Kidney (tissue), 14 donors: ENCODE measurements around the gene SYT1. TPM values are rescaled to one million over a fixed set of nuclear protein-coding genes. Genes with fewer than 3 reads are reported as not detected.

Source experiments
- DNase-seq, 5 donors: peaks; one replicate each; pipeline ENCODE4 v3.0.0-alpha.2; 2013 to 2020
- FAIRE-seq: peaks from 2 replicates; lab custom pipeline; 2012; peaks lifted over from hg19 to GRCh38; lab: Jason Lieb, UNC
- H3K27ac ChIP-seq, 2 donors: one replicate each; pipeline ENCODE4 v1.7.0; 2013; ENCODE audit warnings: low read depth in 2 of 2, low read length in 2 of 2, inconsistent platforms in 1 of 2
- H3K27me3 ChIP-seq: one replicate; pipeline ENCODE4 v1.7.1; 2013; ENCODE audit warnings: low read length, inconsistent platforms; ENCODE audit not compliant: control insufficient read depth, insufficient read depth
- H3K36me3 ChIP-seq, 3 donors: one replicate each; pipeline versions ENCODE4 v1.7.0 to v1.7.1; 2013; ENCODE audit warnings: low read length in 3 of 3, control low read depth in 1 of 3, inconsistent platforms in 1 of 3; ENCODE audit not compliant: insufficient read depth in 3 of 3, control insufficient read depth in 2 of 3
- H3K4me1 ChIP-seq, 3 donors: one replicate each; pipeline versions ENCODE4 v1.7.0 to v1.7.1; 2013; ENCODE audit warnings: low read length in 3 of 3, inconsistent platforms in 1 of 3, low read depth in 1 of 3; ENCODE audit not compliant: control insufficient read depth in 2 of 3, insufficient read depth in 2 of 3
- H3K4me3 ChIP-seq, 3 donors: one replicate each; pipeline versions ENCODE4 v1.7.0 to v1.8.1; 2013; ENCODE audit warnings: low read length in 3 of 3, control low read depth in 1 of 3, inconsistent platforms in 1 of 3
- H3K9ac ChIP-seq, 3 donors: one replicate each; pipeline versions ENCODE4 v1.7.0 to v1.7.1; 2013; ENCODE audit warnings: low read length in 3 of 3, control low read depth in 1 of 3, inconsistent platforms in 1 of 3
- H3K9me3 ChIP-seq, 3 donors: one replicate each; pipeline versions ENCODE4 v1.7.0 to v1.7.1; 2013; ENCODE audit warnings: low read length in 3 of 3, control low read depth in 1 of 3, inconsistent platforms in 1 of 3; ENCODE audit not compliant: control insufficient read depth in 2 of 3, insufficient read depth in 1 of 3
- intact Hi-C: fragments of 100-400 bp; cut with DNase I; formaldehyde crosslinking; loops from one replicate; pipeline ENCODE4 v1.11.1; 2022
- polyA plus RNA-seq: library from polyadenylated mRNA; stranded (reverse); fragments of 350-450 nt; fragmentation: Illumina TruSeq; extraction: RNeasy Lipid Tissue Mini Kit (QIAGEN cat#74804); gene quantifications from one replicate; pipeline ENCODE4 v1.2.3, GENCODE V29; 2014; ENCODE audit warnings: low read depth, low replicate concordance; ENCODE audit not compliant: insufficient read depth
- total RNA-seq: library from RNA; stranded (reverse); fragmentation: NEBNext Ultra II Directional; extraction: Animal tissue kit (Norgen Biotek cat#: 25700); gene quantifications from one replicate; pipeline ENCODE4 v1.2.1, GENCODE V29; 2021
- TF ChIP-seq, protein P1 (sequence below): IDR thresholded peaks from 3 replicates; pipeline ENCODE4 v1.5.1; 2012; ENCODE audit warnings: mild to moderate bottlenecking, moderate library complexity, borderline replicate concordance; ENCODE audit not compliant: insufficient read depth; ENCODE audit errors: extremely low read depth
- donor health status: control.
- donor health status: control.
- donor health status: control.
- donor health status: control.
- donor health status: control.
- donor health status: DM: yes; HTN: yes; CAD: no.
- donor health status: Normal renal cell carcinoma (clear cell type).

SYT1 gene
- total and polyA plus RNA-seq, 2 donors from 2014 or later, result 0.69 to 1.2 TPM

DNA sequence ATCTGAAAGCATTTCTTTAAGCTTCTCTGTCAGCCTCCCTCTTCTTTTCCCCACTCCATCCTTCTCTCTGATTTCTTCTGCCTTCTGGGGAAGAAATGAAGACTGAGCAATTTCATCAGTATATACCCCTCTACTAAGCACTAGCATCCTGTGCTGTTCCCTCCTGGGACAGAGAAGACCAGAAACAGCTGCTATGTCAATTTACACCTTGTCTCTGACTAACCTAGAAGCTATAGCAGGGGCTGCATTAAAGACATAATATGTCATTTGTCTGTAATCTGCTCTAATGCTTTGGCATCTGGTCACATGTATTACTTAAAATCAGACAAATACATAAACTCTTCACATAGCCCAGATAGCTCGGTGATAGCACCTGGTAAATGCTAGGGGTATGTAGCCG lies 529.3 kb downstream of the SYT1 start:
- Histone ChIP-seq H3K9ac (no peak overlapping the region), H3K9me3 (no peaks in the 10 kb centered on the region), H3K27ac (no peak overlapping the region), H3K4me3 (no peak overlapping the region), H3K27me3 (no peaks in the 10 kb centered on the region), H3K36me3 (no peaks in the 10 kb centered on the region), H3K4me1 (no peaks in the 10 kb centered on the region)
- FAIRE-seq (no peak), DNase-seq (no peak)
- intact Hi-C loops, result no loop called here
- TF ChIP-seq, protein P1, sequence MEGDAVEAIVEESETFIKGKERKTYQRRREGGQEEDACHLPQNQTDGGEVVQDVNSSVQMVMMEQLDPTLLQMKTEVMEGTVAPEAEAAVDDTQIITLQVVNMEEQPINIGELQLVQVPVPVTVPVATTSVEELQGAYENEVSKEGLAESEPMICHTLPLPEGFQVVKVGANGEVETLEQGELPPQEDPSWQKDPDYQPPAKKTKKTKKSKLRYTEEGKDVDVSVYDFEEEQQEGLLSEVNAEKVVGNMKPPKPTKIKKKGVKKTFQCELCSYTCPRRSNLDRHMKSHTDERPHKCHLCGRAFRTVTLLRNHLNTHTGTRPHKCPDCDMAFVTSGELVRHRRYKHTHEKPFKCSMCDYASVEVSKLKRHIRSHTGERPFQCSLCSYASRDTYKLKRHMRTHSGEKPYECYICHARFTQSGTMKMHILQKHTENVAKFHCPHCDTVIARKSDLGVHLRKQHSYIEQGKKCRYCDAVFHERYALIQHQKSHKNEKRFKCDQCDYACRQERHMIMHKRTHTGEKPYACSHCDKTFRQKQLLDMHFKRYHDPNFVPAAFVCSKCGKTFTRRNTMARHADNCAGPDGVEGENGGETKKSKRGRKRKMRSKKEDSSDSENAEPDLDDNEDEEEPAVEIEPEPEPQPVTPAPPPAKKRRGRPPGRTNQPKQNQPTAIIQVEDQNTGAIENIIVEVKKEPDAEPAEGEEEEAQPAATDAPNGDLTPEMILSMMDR, result no peak

DNA sequence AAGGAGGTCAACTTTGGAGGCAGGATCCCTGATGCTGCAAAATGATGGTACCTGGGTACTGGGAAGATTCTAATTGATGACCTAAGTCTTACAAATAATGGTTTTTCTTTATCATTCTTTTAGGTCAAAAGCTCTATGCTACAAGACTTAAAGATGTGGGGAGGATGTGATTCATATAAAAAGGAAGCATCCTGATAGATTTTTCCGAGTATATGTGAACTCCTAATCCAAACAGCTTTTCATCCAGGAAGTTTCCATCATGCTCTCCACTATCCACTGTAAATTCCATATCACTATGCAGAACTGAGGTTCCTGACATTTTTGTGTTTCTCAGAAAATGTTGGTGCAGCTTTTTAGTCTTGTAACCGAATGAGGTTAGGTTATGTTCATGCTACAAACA lies 533.0 kb downstream of the SYT1 start:
- no peaks in the 10 kb centered on the region for H3K27me3 ChIP-seq
- intact Hi-C loops, result no loop called here
- H3K4me1 ChIP-seq, result no peaks in the 10 kb centered on the region
- no peak overlapping the region for H3K27ac ChIP-seq
- no peaks in the 10 kb centered on the region for H3K36me3 ChIP-seq
- no peaks in the 10 kb centered on the region for H3K9me3 ChIP-seq
- no peak overlapping the region for H3K9ac ChIP-seq
- H3K4me3 ChIP-seq, result no peak overlapping the region
- DNase-seq, result no peak
- TF ChIP-seq, protein P1, result no peak
- FAIRE-seq, result no peak

DNA sequence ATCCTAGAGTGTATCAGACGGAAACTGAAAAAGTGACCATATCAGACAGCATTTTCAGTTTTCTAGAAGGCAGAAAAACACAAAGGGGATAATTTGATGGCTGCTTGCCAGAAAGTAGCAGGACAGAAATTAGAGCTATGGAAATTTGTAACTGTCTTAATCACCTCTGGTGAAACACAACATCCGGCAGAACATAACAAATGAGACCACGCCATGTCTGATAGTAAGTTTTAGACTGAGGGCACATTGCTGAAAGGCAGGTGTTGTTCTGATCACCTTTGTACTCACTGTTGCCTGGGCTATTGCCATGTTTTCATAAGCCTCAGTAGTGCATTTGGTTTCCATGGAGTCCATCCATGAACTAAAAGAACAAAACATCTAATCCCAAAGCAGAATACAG lies 535.9 kb downstream of the SYT1 start:
- H3K27ac ChIP-seq, result no peak overlapping the region
- no peaks in the 10 kb centered on the region for H3K9me3 ChIP-seq
- TF ChIP-seq, protein P1, result no peak
- no peaks in the 10 kb centered on the region for H3K36me3 ChIP-seq
- H3K27me3 ChIP-seq, result no peaks in the 10 kb centered on the region
- no peak overlapping the region for H3K9ac ChIP-seq
- no peaks in the 10 kb centered on the region for H3K4me1 ChIP-seq
- no peak for DNase-seq
- intact Hi-C loops, result no loop called here
- no peak overlapping the region for H3K4me3 ChIP-seq
- no peak for FAIRE-seq

DNA sequence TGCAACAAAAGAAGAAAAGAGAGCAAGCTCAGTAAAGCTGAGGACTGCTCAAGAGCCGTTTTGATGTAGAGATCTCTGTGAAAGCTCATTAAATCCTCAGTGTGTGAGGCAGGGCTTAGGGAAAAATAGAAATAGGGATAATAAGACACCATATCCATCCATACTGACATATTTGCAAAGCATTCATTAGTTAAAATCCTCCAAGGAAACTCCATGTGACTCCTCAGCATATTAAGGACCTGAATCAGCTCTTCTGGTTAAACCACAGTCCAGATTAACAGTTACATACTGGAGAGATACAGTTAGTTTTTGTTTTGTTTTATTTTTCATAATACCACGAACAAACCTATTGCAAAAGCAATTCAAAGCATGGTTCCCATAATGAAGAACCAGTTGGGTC lies 538.0 kb downstream of the SYT1 start:
- no peak for FAIRE-seq
- H3K9me3 ChIP-seq, result no peaks in the 10 kb centered on the region
- intact Hi-C loops, result no loop called here

More for the DNA sequence above, 538.0 kb downstream of the SYT1 start:
- Histone ChIP-seq H3K27me3 (no peaks in the 10 kb centered on the region), H3K9ac (no peak overlapping the region), H3K4me1 (peaks cover 0 to 5% (median 0%) of the 10 kb centered on the region in 3 donors), H3K27ac (no peak overlapping the region), H3K36me3 (no peaks in the 10 kb centered on the region), H3K4me3 (no peak overlapping the region)
- DNase-seq, result no peak
- TF ChIP-seq, protein P1, result no peak
